Measurements from ENCODE around the gene DOK1. TPM values are rescaled to one million over a fixed set of nuclear protein-coding genes. Genes with fewer than 3 reads are reported as not detected.

The DOK1 gene
- total and polyA plus RNA-seq, 2 donors: 6.0 to 18.7 TPM

DNA sequence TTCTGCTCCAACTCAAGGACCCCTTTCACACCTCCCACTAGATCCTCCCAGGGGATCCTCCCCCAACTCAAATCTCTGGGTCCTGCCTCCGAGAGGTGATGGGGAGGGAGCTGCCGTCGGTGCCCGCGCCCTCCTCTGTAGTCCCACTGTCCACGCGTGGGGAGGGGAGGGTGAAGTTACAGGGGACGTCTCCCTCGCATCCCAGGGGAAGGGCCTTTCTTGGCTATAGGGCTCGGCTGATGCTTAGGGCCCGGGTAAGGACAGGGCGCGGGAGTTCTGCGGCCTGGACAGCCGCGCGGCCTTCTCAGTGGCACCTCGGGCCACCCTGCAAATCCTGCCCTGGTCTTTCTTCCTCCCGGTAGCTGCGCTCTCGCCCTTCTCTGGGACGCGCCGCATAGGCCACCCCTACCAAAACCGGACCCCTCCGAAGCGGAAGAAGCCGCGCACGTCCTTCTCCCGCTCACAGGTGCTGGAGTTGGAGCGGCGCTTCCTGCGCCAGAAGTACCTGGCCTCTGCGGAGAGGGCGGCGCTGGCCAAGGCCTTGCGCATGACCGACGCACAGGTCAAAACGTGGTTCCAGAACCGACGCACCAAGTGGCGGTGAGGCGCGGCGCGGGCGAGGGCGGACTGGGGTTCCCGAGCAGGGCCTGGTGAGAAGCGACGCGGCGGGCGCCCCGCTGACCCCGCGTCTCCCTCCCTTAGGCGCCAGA, 39.1 kb upstream of the DOK1 start:
- H3K4me3 ChIP-seq (ENCODE audit: low read depth, low read length): peak overlapping the region; percentile 22
- peaks cover 3% of the 10 kb centered on the region for H3K4me1 ChIP-seq (ENCODE audit: insufficient read depth)
- no peak for DNase-seq (ENCODE audit: extremely low spot score)
- H3K36me3 ChIP-seq (ENCODE audit: insufficient read depth): no peaks in the 10 kb centered on the region
- WGBS: 4% methylated on average over 60 of the region's 60 CpGs
- no peak overlapping the region for H3K27ac ChIP-seq (ENCODE audit: low read depth)

GRCh38 chr2:74515981-74516633, 38.4 kb upstream of the DOK1 start:
- no peak for DNase-seq (ENCODE audit: extremely low spot score)
- H3K4me1 ChIP-seq (ENCODE audit: insufficient read depth): peaks cover 3% of the 10 kb centered on the region
- H3K36me3 ChIP-seq (ENCODE audit: insufficient read depth): no peaks in the 10 kb centered on the region
- no peak overlapping the region for H3K27ac ChIP-seq (ENCODE audit: low read depth)
- WGBS: 2% methylated on average over 72 of the region's 72 CpGs
- H3K4me3 ChIP-seq (ENCODE audit: low read depth, low read length): peak overlapping the region; percentile 22

- no peak overlapping the region for H3K27ac ChIP-seq (ENCODE audit: low read depth)
- peak overlapping the region; percentile 22 for H3K4me3 ChIP-seq (ENCODE audit: low read depth, low read length)
- H3K36me3 ChIP-seq (ENCODE audit: insufficient read depth): no peaks in the 10 kb centered on the region
- peaks cover 3% of the 10 kb centered on the region for H3K4me1 ChIP-seq (ENCODE audit: insufficient read depth)
- DNase-seq (ENCODE audit: extremely low spot score): no peak
- WGBS: 57% methylated on average over 13 of the region's 13 CpGs
Measured at GRCh38 chr2:74516650-74517049, 37.9 kb upstream of the DOK1 start.

DNA sequence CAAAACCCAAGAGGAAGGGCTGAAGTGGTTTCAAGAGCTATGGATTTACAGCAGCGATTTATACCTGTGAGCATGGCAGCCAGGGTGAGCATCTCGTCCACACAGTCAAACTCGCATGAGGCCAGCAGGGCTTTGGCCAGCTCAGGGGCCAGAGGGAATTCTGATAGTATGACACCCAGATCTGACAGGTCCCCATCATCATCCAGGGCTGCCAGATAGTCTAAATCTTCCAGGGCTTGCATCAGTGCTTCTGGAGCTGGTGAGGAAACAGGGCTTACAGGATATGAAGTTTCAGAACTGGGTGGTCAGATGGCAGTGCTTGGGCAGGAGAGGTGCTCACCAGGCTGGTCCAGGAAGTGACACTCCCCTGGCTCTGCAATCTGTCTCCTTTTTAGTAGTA, 32.0 kb upstream of the DOK1 start:
- 69% methylated on average over 3 of the region's 3 CpGs for WGBS
- Histone ChIP-seq H3K4me3 (ENCODE audit: low read depth, low read length) (no peak overlapping the region), H3K4me1 (ENCODE audit: insufficient read depth) (no peaks in the 10 kb centered on the region), H3K36me3 (ENCODE audit: insufficient read depth) (no peaks in the 10 kb centered on the region), H3K27ac (ENCODE audit: low read depth) (no peak overlapping the region)
- no peak for DNase-seq (ENCODE audit: extremely low spot score)

DNA sequence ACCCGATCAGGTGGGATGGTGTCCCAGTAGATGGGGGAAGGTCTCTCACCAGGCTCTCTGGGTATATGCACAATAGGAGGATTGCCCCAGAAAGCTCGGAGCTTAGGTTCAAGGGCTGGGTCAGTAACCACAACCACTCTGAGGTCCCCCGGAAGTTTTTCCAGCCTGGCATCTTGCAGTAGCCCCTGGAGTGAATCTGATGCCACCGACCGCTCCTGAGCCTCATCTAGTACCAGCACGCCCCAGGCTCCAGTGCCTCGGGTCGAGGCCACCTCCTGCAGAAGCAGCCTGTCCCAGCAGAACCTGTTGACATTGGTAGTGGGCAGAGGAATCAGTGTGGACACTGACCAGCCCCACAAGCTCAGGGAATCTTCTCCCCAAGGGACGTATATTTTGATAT, 30.5 kb upstream of the DOK1 start:
- no peak for DNase-seq (ENCODE audit: extremely low spot score)
- WGBS: 81% methylated on average over 9 of the region's 9 CpGs
- Histone ChIP-seq H3K4me1 (ENCODE audit: insufficient read depth) (no peaks in the 10 kb centered on the region), H3K27ac (ENCODE audit: low read depth) (no peak overlapping the region), H3K36me3 (ENCODE audit: insufficient read depth) (no peaks in the 10 kb centered on the region), H3K4me3 (ENCODE audit: low read depth, low read length) (no peak overlapping the region)

DNA sequence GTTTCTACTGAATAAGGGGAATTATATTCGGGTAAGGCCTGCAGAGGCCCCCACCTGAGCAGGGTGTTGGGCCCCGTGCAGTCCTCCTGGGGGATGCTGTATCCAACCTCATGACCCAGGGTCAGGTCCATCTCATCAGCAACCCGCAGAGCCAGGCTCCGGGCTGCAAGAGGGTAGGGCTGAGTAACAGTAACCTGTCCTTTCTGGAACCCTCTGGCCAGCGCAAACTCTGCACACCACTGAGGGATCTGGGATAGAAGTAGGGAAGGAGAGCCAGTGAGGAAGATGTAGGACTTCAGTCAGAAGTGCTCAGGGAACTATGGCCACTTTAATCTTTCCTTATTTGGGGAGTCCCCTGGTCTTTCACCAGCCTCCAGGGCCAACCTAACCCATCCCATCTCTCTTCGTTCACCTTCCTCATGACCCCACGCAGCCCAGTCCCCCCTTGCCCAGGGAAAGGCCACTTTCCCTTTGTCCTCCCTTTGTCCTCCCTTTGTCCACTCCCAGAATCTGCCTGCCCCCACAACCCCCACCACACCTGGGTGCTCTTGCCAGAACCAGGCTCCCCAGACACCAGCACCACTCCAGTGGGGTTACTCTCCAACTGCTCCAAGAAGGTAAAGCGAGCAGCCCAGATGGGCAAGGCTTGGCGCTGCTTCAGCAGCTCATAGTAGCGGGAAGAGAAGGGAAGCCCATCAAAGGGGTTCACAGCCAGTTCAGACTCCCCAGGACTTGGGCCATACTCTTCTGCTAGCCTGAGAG, 29.4 kb upstream of the DOK1 start:
- Histone ChIP-seq H3K36me3 (ENCODE audit: insufficient read depth) (no peaks in the 10 kb centered on the region), H3K27ac (ENCODE audit: low read depth) (no peak overlapping the region), H3K4me1 (ENCODE audit: insufficient read depth) (no peaks in the 10 kb centered on the region), H3K4me3 (ENCODE audit: low read depth, low read length) (no peak overlapping the region)
- no peak for DNase-seq (ENCODE audit: extremely low spot score)
- WGBS: 93% methylated on average over 10 of the region's 10 CpGs

DNA sequence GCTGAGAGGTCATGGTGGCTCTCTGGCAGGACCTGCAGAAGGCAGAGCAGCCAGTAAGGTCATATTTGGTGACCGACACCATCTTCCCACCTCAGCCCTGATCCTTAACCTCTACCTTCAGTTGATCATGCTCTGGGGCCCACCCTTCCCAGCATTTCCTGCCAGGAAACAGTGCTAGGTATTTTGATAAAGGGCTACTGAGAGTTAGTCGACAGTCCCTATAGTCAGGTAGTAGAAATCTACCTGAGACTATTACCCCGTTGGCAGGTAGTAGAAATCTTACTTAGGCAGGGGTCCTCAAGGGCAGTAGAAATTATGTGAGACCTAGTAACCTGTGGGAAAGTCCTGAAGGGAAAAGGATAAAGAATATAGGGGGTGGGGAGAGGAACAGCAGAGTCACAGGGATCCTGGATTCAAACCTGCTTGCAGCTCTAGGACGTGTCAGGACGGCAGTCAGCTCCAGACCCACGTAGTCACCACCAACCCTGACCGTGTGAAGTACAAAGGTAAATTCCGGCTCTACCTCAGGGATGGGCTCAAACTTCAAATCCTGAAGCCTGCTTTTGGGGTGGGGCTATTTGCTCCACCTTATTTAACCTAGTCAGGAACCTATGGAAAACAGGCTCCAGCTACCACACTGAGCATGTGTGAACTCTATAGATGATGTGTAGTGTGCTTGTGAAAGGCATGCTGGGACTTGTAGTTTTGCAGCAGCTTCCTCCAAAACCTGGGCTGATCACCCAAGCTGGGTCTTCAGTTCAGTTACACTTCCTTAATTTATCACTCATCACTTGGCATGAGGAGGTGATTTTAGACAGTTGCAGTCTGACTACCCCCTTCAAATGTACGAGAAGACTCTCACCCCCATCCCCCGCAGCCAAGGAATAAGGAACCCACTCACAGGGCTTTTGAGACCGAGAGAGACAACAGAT, 28.5 kb upstream of the DOK1 start, which contains the start of gene DQX1:
TSS of gene DQX1 (minus strand) at position 515 of the 932 bp plus-strand sequence. CDS start at position 13, 502 bp downstream.
- Histone ChIP-seq H3K36me3 (ENCODE audit: insufficient read depth) (no peaks in the 10 kb centered on the region), H3K4me1 (ENCODE audit: insufficient read depth) (no peaks in the 10 kb centered on the region), H3K27ac (ENCODE audit: low read depth) (no peak within 1 kb of the TSS), H3K4me3 (ENCODE audit: low read depth, low read length) (no peak within 1 kb of the TSS)
- no peak for DNase-seq (ENCODE audit: extremely low spot score)
- 86% methylated on average over 11 of the region's 11 CpGs for WGBS

GRCh38 chr2:74526649-74527230, 27.8 kb upstream of the DOK1 start:
- H3K4me1 ChIP-seq (ENCODE audit: insufficient read depth): no peaks in the 10 kb centered on the region
- no peak overlapping the region for H3K27ac ChIP-seq (ENCODE audit: low read depth)
- H3K4me3 ChIP-seq (ENCODE audit: low read depth, low read length): no peak overlapping the region
- WGBS: 98% methylated on average over 11 of the region's 11 CpGs
- DNase-seq (ENCODE audit: extremely low spot score): no peak
- no peaks in the 10 kb centered on the region for H3K36me3 ChIP-seq (ENCODE audit: insufficient read depth)

GRCh38 chr2:74527741-74528140, 26.8 kb upstream of the DOK1 start:
- DNase-seq (ENCODE audit: extremely low spot score): no peak
- WGBS: 96% methylated on average over 9 of the region's 9 CpGs
- Histone ChIP-seq H3K4me3 (ENCODE audit: low read depth, low read length) (no peak overlapping the region), H3K36me3 (ENCODE audit: insufficient read depth) (no peaks in the 10 kb centered on the region), H3K4me1 (ENCODE audit: insufficient read depth) (no peaks in the 10 kb centered on the region), H3K27ac (ENCODE audit: low read depth) (no peak overlapping the region)

- no peak for DNase-seq (ENCODE audit: extremely low spot score)
- H3K27ac ChIP-seq (ENCODE audit: low read depth): peak overlapping the region; percentile 81
- no peaks in the 10 kb centered on the region for H3K36me3 ChIP-seq (ENCODE audit: insufficient read depth)
- H3K4me1 ChIP-seq (ENCODE audit: insufficient read depth): no peaks in the 10 kb centered on the region
- WGBS: 16% methylated on average over 29 of the region's 29 CpGs
- H3K4me3 ChIP-seq (ENCODE audit: low read depth, low read length): peak overlapping the region; percentile 88
Measured at GRCh38 chr2:74528600-74529356, 25.7 kb upstream of the DOK1 start.

- Histone ChIP-seq H3K4me1 (ENCODE audit: insufficient read depth) (no peaks in the 10 kb centered on the region), H3K4me3 (ENCODE audit: low read depth, low read length) (peak within 1 kb of the TSS; percentile 88), H3K36me3 (ENCODE audit: insufficient read depth) (no peaks in the 10 kb centered on the region), H3K27ac (ENCODE audit: low read depth) (peak within 1 kb of the TSS; percentile 81)
- peak; percentile 98 for DNase-seq (ENCODE audit: extremely low spot score)
- WGBS: under 1% methylated on average over 87 of the region's 87 CpGs
Measured at GRCh38 chr2:74529357-74530238, 24.9 kb upstream of the DOK1 start, which contains the start of the genes AUP1 and HTRA2. Gene AUP1 (minus strand): TSS chr2:74529706. CDS start chr2:74529629, 77 bp downstream. Gene HTRA2 (plus strand): TSS chr2:74529933. CDS start chr2:74530007, 74 bp downstream.
